Neural cell (in vitro differentiated cells): Measurements from ENCODE around the gene MAGT1. TPM values are rescaled to one million over a fixed set of nuclear protein-coding genes. Genes with fewer than 3 reads are reported as not detected.

Experiments used
- H2AFZ ChIP-seq: fragments of 200-600, 300-800 bp; sonication (generic), shearing (Covaris generic); 2 replicates; pipeline ENCODE4 v1.6.0; 2014; ENCODE audit warnings: low read depth, mild to moderate bottlenecking, antibody characterized with exemption, low read length, moderate library complexity
- H3F3A ChIP-seq: fragments of 200-600 bp; shearing (Covaris generic); 2 replicates; pipeline ENCODE4 v1.6.1; 2016; ENCODE audit warnings: mild to moderate bottlenecking, moderate library complexity, mixed read lengths, antibody characterized with exemption, low read length; ENCODE audit not compliant: insufficient read depth, poor library complexity, severe bottlenecking
- H3K27ac ChIP-seq: fragments of 200-600, 300-800 bp; sonication (generic), shearing (Covaris generic); 2 replicates; pipeline ENCODE4 v1.5.1; 2014; ENCODE audit warnings: mild to moderate bottlenecking, low read length, moderate library complexity
- H3K27me3 ChIP-seq: fragments of 300-800, 200-600 bp; sonication (generic), shearing (Covaris generic); 2 replicates; pipeline ENCODE4 v1.6.0; 2014; ENCODE audit warnings: mild to moderate bottlenecking, low read depth, low read length, moderate library complexity; ENCODE audit not compliant: insufficient read depth
- H3K36me3 ChIP-seq: fragments of 300-800, 200-600 bp; sonication (generic), shearing (Covaris generic); 2 replicates; pipeline ENCODE4 v1.5.1; 2014; ENCODE audit warnings: mild to moderate bottlenecking, antibody characterized with exemption, low read length, moderate library complexity; ENCODE audit not compliant: insufficient read depth
- H3K4me2 ChIP-seq: fragments of 300-800, 200-600 bp; sonication (generic), shearing (Covaris generic); 2 replicates; pipeline ENCODE4 v1.6.0; 2014; ENCODE audit warnings: mild to moderate bottlenecking, low read length
- H3K4me3 ChIP-seq: fragments of 300-800, 200-600 bp; sonication (generic), shearing (Covaris generic); 2 replicates; pipeline ENCODE4 v1.5.1; 2014; ENCODE audit warnings: mild to moderate bottlenecking, low read length, moderate library complexity
- H3K79me2 ChIP-seq: fragments of 200-600 bp; shearing (Covaris generic); replicated peaks from 2 replicates; pipeline ENCODE4 v1.6.0; 2014; ENCODE audit warnings: mild to moderate bottlenecking, low read length, moderate library complexity; ENCODE audit not compliant: insufficient read depth
- H3K9ac ChIP-seq: fragments of 300-800, 200-600 bp; sonication (generic), shearing (Covaris generic); 2 replicates; pipeline ENCODE4 v1.6.1; 2016; ENCODE audit warnings: mild to moderate bottlenecking, low read length, mixed read lengths
- H3K9me2 ChIP-seq: fragments of 200-600 bp; shearing (Covaris generic); 2 replicates; pipeline ENCODE4 v1.6.1; 2016; ENCODE audit warnings: mild to moderate bottlenecking, low read length, mixed read lengths; ENCODE audit not compliant: insufficient read depth
- H3K9me3 ChIP-seq: fragments of 200-600, 300-800 bp; sonication (generic), shearing (Covaris generic); 2 replicates; pipeline ENCODE4 v1.6.1; 2016; ENCODE audit warnings: mild to moderate bottlenecking, mixed run types, low read length, moderate library complexity, mixed read lengths
- H4K20me1 ChIP-seq: fragments of 200-600 bp; shearing (Covaris generic); 2 replicates; pipeline ENCODE4 v1.6.1; 2016; ENCODE audit warnings: mild to moderate bottlenecking, mixed run types; ENCODE audit not compliant: insufficient read depth
- EP300 ChIP-seq: fragments of 450-650 bp; conservative IDR thresholded peaks from 2 replicates; pipeline ENCODE4 v1.6.1; 2014; ENCODE audit warnings: antibody characterized with exemption, mild to moderate bottlenecking, moderate library complexity; ENCODE audit not compliant: poor library complexity, severe bottlenecking
- EZH2 ChIP-seq: fragments of 200-600, 300-800 bp; shearing (Covaris generic), sonication (generic); IDR thresholded peaks from 2 replicates; pipeline ENCODE4 v1.6.1; 2014; ENCODE audit warnings: antibody characterized with exemption, low read length, borderline replicate concordance, mild to moderate bottlenecking; ENCODE audit not compliant: insufficient read depth, poor library complexity, severe bottlenecking
- MXI1 ChIP-seq: fragments of 450-650 bp; conservative IDR thresholded peaks from 2 replicates; pipeline ENCODE4 v1.6.1; 2014; ENCODE audit warnings: antibody characterized with exemption, mild to moderate bottlenecking; ENCODE audit not compliant: poor library complexity, severe bottlenecking
- POLR2AphosphoS5 ChIP-seq: IDR thresholded peaks from 2 replicates; pipeline ENCODE4 v1.6.1; 2012
- RAD21 ChIP-seq: fragments of 450-650 bp; conservative IDR thresholded peaks from 2 replicates; pipeline ENCODE4 v1.6.1; 2014; ENCODE audit warnings: antibody characterized with exemption, mild to moderate bottlenecking, moderate library complexity
- SMC3 ChIP-seq: fragments of 450-650 bp; conservative IDR thresholded peaks from 2 replicates; pipeline ENCODE4 v1.6.1; 2014; ENCODE audit warnings: antibody characterized with exemption, mild to moderate bottlenecking, moderate library complexity; ENCODE audit not compliant: poor library complexity
- TAF1 ChIP-seq: IDR thresholded peaks from 2 replicates; pipeline ENCODE4 v1.6.1; 2012; ENCODE audit warnings: low read depth
- polyA plus RNA-seq: library from polyadenylated mRNA; depleted of rRNA; stranded (reverse); fragments of >200 nt; gene quantifications from 2 replicates; pipeline ENCODE4 v1.2.3, GENCODE V29; 2014
- TF ChIP-seq, protein P1 (sequence below): fragments of 450-650 bp; IDR thresholded peaks from 2 replicates; pipeline ENCODE4 v1.5.1; 2014; ENCODE audit warnings: antibody characterized with exemption, mild to moderate bottlenecking, moderate library complexity; ENCODE audit not compliant: poor library complexity, severe bottlenecking
- TF ChIP-seq, protein P2 (sequence below): IDR thresholded peaks from 2 replicates; pipeline ENCODE4 v1.6.1; 2012; ENCODE audit warnings: borderline replicate concordance

Gene MAGT1
- polyA plus RNA-seq, 1 donor from 2014 or later: 3.6 TPM

DNA sequence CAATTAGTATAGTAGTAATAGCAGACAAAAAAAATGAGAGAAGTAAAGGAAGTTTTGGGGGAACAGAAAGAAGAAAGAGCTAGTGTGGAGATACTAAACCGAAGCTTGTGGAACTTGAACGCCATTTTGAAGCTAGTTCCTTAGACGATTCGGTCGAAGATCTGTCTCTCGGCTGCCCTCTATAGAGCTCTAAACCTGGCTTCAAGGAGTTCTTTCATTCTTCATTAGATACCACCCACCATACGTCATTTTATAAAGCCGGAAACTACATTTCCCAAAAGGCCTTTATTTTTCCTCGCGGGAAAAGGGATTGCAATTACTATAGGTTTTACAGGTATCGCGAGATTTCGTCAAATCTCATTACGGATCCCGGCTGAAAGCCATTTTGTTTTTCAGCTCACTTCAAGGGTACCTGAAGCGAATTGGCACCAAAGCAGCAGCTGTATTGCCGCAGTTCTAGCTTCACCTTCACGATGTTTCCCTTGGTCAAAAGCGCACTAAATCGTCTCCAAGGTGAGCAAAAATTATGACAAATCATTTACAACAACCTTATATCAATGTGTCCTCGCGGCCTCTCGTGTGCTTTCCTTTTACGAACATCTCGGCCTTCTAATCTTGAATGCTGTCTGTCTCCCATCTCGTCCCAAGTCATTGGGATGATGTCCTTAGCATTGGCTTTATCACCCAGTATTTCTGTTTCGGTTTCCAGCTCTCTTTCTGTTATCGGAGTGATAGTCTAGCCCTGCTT, 4.0 kb upstream of the MAGT1 start, which contains the start of gene COX7B:
Gene COX7B, plus strand, starts transcription at position 388 of the 748 bp plus-strand sequence. Its CDS starts 86 bp downstream, at position 474.
- H3K36me3 ChIP-seq: no peaks in the 10 kb centered on the region
- H3K27ac ChIP-seq: peak within 1 kb of the TSS; percentile 95
- H3K4me3 ChIP-seq: peak within 1 kb of the TSS; percentile 78
- H3K79me2 ChIP-seq: peaks cover 29% of the 10 kb centered on the region
- TF ChIP-seq, protein P1, sequence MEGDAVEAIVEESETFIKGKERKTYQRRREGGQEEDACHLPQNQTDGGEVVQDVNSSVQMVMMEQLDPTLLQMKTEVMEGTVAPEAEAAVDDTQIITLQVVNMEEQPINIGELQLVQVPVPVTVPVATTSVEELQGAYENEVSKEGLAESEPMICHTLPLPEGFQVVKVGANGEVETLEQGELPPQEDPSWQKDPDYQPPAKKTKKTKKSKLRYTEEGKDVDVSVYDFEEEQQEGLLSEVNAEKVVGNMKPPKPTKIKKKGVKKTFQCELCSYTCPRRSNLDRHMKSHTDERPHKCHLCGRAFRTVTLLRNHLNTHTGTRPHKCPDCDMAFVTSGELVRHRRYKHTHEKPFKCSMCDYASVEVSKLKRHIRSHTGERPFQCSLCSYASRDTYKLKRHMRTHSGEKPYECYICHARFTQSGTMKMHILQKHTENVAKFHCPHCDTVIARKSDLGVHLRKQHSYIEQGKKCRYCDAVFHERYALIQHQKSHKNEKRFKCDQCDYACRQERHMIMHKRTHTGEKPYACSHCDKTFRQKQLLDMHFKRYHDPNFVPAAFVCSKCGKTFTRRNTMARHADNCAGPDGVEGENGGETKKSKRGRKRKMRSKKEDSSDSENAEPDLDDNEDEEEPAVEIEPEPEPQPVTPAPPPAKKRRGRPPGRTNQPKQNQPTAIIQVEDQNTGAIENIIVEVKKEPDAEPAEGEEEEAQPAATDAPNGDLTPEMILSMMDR: peak; percentile 80
- TF ChIP-seq TAF1: peak; percentile 96
- peak; percentile 51 for TF ChIP-seq RAD21
- TF ChIP-seq, protein P2, sequence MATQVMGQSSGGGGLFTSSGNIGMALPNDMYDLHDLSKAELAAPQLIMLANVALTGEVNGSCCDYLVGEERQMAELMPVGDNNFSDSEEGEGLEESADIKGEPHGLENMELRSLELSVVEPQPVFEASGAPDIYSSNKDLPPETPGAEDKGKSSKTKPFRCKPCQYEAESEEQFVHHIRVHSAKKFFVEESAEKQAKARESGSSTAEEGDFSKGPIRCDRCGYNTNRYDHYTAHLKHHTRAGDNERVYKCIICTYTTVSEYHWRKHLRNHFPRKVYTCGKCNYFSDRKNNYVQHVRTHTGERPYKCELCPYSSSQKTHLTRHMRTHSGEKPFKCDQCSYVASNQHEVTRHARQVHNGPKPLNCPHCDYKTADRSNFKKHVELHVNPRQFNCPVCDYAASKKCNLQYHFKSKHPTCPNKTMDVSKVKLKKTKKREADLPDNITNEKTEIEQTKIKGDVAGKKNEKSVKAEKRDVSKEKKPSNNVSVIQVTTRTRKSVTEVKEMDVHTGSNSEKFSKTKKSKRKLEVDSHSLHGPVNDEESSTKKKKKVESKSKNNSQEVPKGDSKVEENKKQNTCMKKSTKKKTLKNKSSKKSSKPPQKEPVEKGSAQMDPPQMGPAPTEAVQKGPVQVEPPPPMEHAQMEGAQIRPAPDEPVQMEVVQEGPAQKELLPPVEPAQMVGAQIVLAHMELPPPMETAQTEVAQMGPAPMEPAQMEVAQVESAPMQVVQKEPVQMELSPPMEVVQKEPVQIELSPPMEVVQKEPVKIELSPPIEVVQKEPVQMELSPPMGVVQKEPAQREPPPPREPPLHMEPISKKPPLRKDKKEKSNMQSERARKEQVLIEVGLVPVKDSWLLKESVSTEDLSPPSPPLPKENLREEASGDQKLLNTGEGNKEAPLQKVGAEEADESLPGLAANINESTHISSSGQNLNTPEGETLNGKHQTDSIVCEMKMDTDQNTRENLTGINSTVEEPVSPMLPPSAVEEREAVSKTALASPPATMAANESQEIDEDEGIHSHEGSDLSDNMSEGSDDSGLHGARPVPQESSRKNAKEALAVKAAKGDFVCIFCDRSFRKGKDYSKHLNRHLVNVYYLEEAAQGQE: peak; percentile 93
- TF ChIP-seq POLR2AphosphoS5: peak; percentile 93
- no peak for TF ChIP-seq MXI1
- TF ChIP-seq EP300: no peak
- peak; percentile 21 for TF ChIP-seq SMC3
- no peak for TF ChIP-seq EZH2
- H3K9me3 ChIP-seq: no peaks in the 10 kb centered on the region
- H3K9ac ChIP-seq: peak within 1 kb of the TSS; percentile 85
- H4K20me1 ChIP-seq: no peaks in the 10 kb centered on the region
- H3K4me2 ChIP-seq: peak within 1 kb of the TSS; percentile 43
- peak within 1 kb of the TSS; percentile 40 for H2AFZ ChIP-seq
- no peaks in the 10 kb centered on the region for H3K27me3 ChIP-seq
- no peaks in the 10 kb centered on the region for H3K9me2 ChIP-seq
- H3F3A ChIP-seq: no peaks in the 10 kb centered on the region

DNA sequence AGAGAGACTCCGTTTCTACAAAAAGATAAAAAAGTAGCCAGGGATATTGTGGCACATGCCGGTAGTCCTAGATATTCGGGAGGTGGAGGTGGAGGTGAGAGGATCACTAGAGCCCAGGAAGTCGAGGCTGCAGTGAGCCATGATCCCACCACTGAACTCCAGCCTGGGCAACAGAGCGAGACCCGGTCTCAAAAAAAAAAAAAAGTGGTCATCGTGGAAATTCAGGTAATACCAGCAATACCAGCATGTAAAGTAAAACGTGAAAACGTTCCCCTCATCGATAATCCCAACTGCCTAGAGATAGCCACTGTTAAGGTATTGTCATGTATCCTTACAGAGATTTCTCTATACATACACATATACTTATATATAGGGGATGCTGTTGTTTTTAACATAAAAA, 1.5 kb downstream of the MAGT1 start:
- H3K4me2 ChIP-seq: no peak overlapping the region
- H2AFZ ChIP-seq: no peak overlapping the region
- peaks cover 12% of the 10 kb centered on the region for H3K79me2 ChIP-seq
- H3F3A ChIP-seq: no peaks in the 10 kb centered on the region
- H3K9me3 ChIP-seq: no peaks in the 10 kb centered on the region
- H3K36me3 ChIP-seq: no peaks in the 10 kb centered on the region
- H3K4me3 ChIP-seq: peak overlapping the region; percentile 79
- no peaks in the 10 kb centered on the region for H4K20me1 ChIP-seq
- no peaks in the 10 kb centered on the region for H3K9me2 ChIP-seq
- H3K27ac ChIP-seq: no peak overlapping the region
- no peaks in the 10 kb centered on the region for H3K27me3 ChIP-seq
- H3K9ac ChIP-seq: no peak overlapping the region
- no peak for TF ChIP-seq SMC3
- no peak for TF ChIP-seq MXI1
- TF ChIP-seq EP300: no peak
- no peak for TF ChIP-seq EZH2
- TF ChIP-seq POLR2AphosphoS5: no peak
- TF ChIP-seq TAF1: no peak
- TF ChIP-seq, protein P1: no peak
- TF ChIP-seq, protein P2: no peak
- TF ChIP-seq RAD21: no peak
